Measurements from ENCODE around the gene AOPEP.

Gene AOPEP

GRCh38 chr9:95097279-95097678 lies 370.8 kb downstream of the AOPEP start:
- DNase-seq (ENCODE audit: low spot score): no peak

- no peak for DNase-seq (ENCODE audit: low spot score)
Measured at GRCh38 chr9:95098391-95098921, 372.0 kb downstream of the AOPEP start.

- DNase-seq (ENCODE audit: low spot score): no peak
Measured at GRCh38 chr9:95099321-95100070, 373.0 kb downstream of the AOPEP start.

GRCh38 chr9:95100071-95100627 lies 373.6 kb downstream of the AOPEP start:
- DNase-seq (ENCODE audit: low spot score): no peak

- DNase-seq (ENCODE audit: low spot score): no peak
Measured at GRCh38 chr9:95101326-95101725, 374.8 kb downstream of the AOPEP start.

GRCh38 chr9:95102001-95102433 lies 375.5 kb downstream of the AOPEP start:
- DNase-seq (ENCODE audit: low spot score): no peak

- no peak for DNase-seq (ENCODE audit: low spot score)
Measured at GRCh38 chr9:95102572-95102971, 376.1 kb downstream of the AOPEP start.

- peak; percentile 60 for DNase-seq (ENCODE audit: low spot score)
Measured at GRCh38 chr9:95103281-95103771, 376.8 kb downstream of the AOPEP start.

GRCh38 chr9:95103871-95104580 lies 377.5 kb downstream of the AOPEP start:
- DNase-seq (ENCODE audit: low spot score): no peak

GRCh38 chr9:95104581-95104960 lies 378.1 kb downstream of the AOPEP start:
- DNase-seq (ENCODE audit: low spot score): no peak

- DNase-seq (ENCODE audit: low spot score): no peak
Measured at GRCh38 chr9:95104980-95105379, 378.5 kb downstream of the AOPEP start.

- DNase-seq (ENCODE audit: low spot score): no peak
Measured at GRCh38 chr9:95105519-95106287, 379.2 kb downstream of the AOPEP start.

GRCh38 chr9:95107001-95107749 lies 380.7 kb downstream of the AOPEP start:
- DNase-seq (ENCODE audit: low spot score): no peak

- DNase-seq (ENCODE audit: low spot score): no peak
Measured at GRCh38 chr9:95107976-95108375, 381.5 kb downstream of the AOPEP start.

GRCh38 chr9:95108777-95109176 lies 382.3 kb downstream of the AOPEP start:
- no peak for DNase-seq (ENCODE audit: low spot score)

- no peak for DNase-seq (ENCODE audit: low spot score)
Measured at GRCh38 chr9:95109456-95109855, 383.0 kb downstream of the AOPEP start.

GRCh38 chr9:95110921-95111525 lies 384.5 kb downstream of the AOPEP start:
- DNase-seq (ENCODE audit: low spot score): no peak

GRCh38 chr9:95111716-95112115 lies 385.2 kb downstream of the AOPEP start:
- DNase-seq (ENCODE audit: low spot score): no peak

GRCh38 chr9:95112436-95113280 lies 386.2 kb downstream of the AOPEP start:
- DNase-seq (ENCODE audit: low spot score): no peak

- no peak for DNase-seq (ENCODE audit: low spot score)
Measured at GRCh38 chr9:95115104-95115503, 388.6 kb downstream of the AOPEP start.
